HG03097 (cell line): ENCODE measurements around the gene URGCP.
"Not testable (repeated sequence)": the region's sequence is repeated elsewhere in the genome, so short reads cannot be mapped to it uniquely, and the experiment has no call there.

Experiments
- ATAC-seq: cut with Tn5 transposase; IDR thresholded peaks from one replicate; pipeline ENCODE4 v1.9.1; 2021; ENCODE audit not compliant: unreplicated experiment, low FRiP score

The URGCP gene

GRCh38 chr7:43838201-43838658, 68.2 kb downstream of the URGCP start:
- ATAC-seq, result no peak

- ATAC-seq, result peak; percentile 44
Observed at GRCh38 chr7:43834463-43835251, 71.7 kb downstream of the URGCP start.

- not testable (repeated sequence) for ATAC-seq
Observed at GRCh38 chr7:43830917-43831316, 75.5 kb downstream of the URGCP start.
